Liver (tissue), 3 donors: ENCODE results near the gene CTXN1.

ENCODE experiments used
- FOXA2 ChIP-seq: IDR thresholded peaks from 2 replicates; pipeline ENCODE4 v1.6.1; 2016; ENCODE audit warnings: antibody characterized with exemption
- JUND ChIP-seq, 2 donors: IDR thresholded peaks; 2 replicates each; pipeline ENCODE4 v1.6.1; 2016; ENCODE audit warnings: antibody characterized with exemption in 2 of 2
- RAD21 ChIP-seq, 2 donors: IDR thresholded peaks; 2 replicates each; pipeline ENCODE4 v1.6.1; 2016; ENCODE audit warnings: antibody characterized with exemption in 2 of 2, mild to moderate bottlenecking in 2 of 2
- RXRA ChIP-seq, 2 donors: IDR thresholded peaks; 2 replicates each; pipeline ENCODE4 v1.6.1; 2017 to 2018; ENCODE audit warnings: antibody characterized with exemption in 2 of 2, mild to moderate bottlenecking in 1 of 2
- YY1 ChIP-seq: IDR thresholded peaks from 2 replicates; pipeline ENCODE4 v1.6.1; 2016; ENCODE audit warnings: antibody characterized with exemption, mild to moderate bottlenecking
- TF ChIP-seq, protein P1 (sequence below): fragments of 150-350 bp; IDR thresholded peaks from 2 replicates; pipeline ENCODE4 v1.5.1; 2017; ENCODE audit warnings: improper control_type of control experiment, low read depth, low read length; ENCODE audit not compliant: missing input control
- TF ChIP-seq, protein P2 (sequence below): IDR thresholded peaks from 2 replicates; pipeline ENCODE4 v1.6.1; 2016; ENCODE audit warnings: antibody characterized with exemption
- TF ChIP-seq, protein P3 (sequence below): IDR thresholded peaks from 2 replicates; pipeline ENCODE4 v1.6.1; 2016; ENCODE audit warnings: antibody characterized with exemption
- TF ChIP-seq, protein P4 (sequence below): IDR thresholded peaks from 2 replicates; pipeline ENCODE4 v1.6.1; 2016; ENCODE audit warnings: antibody characterized with exemption
- TF ChIP-seq, protein P5 (sequence below): IDR thresholded peaks from 2 replicates; pipeline ENCODE4 v1.6.1; 2016; ENCODE audit warnings: antibody characterized with exemption, mild to moderate bottlenecking
- donor health status: healthy.
- donor health status: healthy.

DNA sequence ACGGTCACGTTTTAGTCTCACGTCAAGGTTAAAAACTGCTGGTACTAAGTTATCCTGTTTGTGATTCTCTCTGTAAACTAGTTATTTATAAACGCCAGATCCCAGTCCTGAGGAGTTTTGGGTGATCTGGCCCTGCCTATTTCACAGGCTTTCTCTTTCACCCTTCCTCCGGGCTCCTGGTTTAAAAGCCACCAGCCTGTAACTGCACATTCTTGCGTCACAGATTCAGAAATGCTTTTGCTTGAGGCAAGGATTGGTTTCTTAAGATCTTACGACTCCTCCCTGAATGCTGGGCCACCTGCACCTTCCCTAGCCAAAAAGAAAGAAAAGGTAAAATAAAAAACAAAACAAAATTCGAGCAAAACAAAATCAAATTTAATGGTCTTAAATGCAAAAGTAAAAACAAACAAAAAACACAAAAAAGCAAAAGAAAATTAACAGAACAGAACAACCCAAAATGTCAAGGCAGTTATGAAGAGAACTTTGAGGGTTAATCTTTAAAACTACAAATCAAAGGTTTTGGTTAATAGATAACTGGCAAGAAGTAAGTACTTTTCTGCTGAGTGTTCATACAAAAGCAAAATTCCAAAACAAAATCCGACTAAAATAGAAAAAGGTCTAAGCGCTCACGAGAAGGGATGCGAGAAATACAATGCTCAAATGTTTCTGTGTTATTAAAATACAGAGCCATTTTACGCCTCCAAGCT, 36.1 kb upstream of the CTXN1 start:
- TF ChIP-seq, protein P1, sequence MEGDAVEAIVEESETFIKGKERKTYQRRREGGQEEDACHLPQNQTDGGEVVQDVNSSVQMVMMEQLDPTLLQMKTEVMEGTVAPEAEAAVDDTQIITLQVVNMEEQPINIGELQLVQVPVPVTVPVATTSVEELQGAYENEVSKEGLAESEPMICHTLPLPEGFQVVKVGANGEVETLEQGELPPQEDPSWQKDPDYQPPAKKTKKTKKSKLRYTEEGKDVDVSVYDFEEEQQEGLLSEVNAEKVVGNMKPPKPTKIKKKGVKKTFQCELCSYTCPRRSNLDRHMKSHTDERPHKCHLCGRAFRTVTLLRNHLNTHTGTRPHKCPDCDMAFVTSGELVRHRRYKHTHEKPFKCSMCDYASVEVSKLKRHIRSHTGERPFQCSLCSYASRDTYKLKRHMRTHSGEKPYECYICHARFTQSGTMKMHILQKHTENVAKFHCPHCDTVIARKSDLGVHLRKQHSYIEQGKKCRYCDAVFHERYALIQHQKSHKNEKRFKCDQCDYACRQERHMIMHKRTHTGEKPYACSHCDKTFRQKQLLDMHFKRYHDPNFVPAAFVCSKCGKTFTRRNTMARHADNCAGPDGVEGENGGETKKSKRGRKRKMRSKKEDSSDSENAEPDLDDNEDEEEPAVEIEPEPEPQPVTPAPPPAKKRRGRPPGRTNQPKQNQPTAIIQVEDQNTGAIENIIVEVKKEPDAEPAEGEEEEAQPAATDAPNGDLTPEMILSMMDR: no peak
- TF ChIP-seq JUND (IDR thresholded peaks at IDR 0.05) (no peak), RAD21 (IDR thresholded peaks at IDR 0.05) (no peak), YY1 (no peak), FOXA2 (no peak), RXRA (IDR thresholded peaks at IDR 0.05) (no peak)
- TF ChIP-seq, protein P2, sequence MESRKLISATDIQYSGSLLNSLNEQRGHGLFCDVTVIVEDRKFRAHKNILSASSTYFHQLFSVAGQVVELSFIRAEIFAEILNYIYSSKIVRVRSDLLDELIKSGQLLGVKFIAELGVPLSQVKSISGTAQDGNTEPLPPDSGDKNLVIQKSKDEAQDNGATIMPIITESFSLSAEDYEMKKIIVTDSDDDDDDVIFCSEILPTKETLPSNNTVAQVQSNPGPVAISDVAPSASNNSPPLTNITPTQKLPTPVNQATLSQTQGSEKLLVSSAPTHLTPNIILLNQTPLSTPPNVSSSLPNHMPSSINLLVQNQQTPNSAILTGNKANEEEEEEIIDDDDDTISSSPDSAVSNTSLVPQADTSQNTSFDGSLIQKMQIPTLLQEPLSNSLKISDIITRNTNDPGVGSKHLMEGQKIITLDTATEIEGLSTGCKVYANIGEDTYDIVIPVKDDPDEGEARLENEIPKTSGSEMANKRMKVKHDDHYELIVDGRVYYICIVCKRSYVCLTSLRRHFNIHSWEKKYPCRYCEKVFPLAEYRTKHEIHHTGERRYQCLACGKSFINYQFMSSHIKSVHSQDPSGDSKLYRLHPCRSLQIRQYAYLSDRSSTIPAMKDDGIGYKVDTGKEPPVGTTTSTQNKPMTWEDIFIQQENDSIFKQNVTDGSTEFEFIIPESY: no peak
- TF ChIP-seq, protein P3, sequence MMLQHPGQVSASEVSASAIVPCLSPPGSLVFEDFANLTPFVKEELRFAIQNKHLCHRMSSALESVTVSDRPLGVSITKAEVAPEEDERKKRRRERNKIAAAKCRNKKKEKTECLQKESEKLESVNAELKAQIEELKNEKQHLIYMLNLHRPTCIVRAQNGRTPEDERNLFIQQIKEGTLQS: no peak
- TF ChIP-seq, protein P4, sequence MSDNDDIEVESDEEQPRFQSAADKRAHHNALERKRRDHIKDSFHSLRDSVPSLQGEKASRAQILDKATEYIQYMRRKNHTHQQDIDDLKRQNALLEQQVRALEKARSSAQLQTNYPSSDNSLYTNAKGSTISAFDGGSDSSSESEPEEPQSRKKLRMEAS: no peak
- TF ChIP-seq, protein P5, sequence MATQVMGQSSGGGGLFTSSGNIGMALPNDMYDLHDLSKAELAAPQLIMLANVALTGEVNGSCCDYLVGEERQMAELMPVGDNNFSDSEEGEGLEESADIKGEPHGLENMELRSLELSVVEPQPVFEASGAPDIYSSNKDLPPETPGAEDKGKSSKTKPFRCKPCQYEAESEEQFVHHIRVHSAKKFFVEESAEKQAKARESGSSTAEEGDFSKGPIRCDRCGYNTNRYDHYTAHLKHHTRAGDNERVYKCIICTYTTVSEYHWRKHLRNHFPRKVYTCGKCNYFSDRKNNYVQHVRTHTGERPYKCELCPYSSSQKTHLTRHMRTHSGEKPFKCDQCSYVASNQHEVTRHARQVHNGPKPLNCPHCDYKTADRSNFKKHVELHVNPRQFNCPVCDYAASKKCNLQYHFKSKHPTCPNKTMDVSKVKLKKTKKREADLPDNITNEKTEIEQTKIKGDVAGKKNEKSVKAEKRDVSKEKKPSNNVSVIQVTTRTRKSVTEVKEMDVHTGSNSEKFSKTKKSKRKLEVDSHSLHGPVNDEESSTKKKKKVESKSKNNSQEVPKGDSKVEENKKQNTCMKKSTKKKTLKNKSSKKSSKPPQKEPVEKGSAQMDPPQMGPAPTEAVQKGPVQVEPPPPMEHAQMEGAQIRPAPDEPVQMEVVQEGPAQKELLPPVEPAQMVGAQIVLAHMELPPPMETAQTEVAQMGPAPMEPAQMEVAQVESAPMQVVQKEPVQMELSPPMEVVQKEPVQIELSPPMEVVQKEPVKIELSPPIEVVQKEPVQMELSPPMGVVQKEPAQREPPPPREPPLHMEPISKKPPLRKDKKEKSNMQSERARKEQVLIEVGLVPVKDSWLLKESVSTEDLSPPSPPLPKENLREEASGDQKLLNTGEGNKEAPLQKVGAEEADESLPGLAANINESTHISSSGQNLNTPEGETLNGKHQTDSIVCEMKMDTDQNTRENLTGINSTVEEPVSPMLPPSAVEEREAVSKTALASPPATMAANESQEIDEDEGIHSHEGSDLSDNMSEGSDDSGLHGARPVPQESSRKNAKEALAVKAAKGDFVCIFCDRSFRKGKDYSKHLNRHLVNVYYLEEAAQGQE: no peak
